ENCODE results near the gene FER1L5. TPM values are rescaled to one million over a fixed set of nuclear protein-coding genes. Genes with fewer than 3 reads are reported as not detected.

The FER1L5 gene
- total and polyA plus RNA-seq, 2 donors (not counting 1 experiment from before 2014, with no cell fraction given), result 0.24 to 0.50 TPM

DNA sequence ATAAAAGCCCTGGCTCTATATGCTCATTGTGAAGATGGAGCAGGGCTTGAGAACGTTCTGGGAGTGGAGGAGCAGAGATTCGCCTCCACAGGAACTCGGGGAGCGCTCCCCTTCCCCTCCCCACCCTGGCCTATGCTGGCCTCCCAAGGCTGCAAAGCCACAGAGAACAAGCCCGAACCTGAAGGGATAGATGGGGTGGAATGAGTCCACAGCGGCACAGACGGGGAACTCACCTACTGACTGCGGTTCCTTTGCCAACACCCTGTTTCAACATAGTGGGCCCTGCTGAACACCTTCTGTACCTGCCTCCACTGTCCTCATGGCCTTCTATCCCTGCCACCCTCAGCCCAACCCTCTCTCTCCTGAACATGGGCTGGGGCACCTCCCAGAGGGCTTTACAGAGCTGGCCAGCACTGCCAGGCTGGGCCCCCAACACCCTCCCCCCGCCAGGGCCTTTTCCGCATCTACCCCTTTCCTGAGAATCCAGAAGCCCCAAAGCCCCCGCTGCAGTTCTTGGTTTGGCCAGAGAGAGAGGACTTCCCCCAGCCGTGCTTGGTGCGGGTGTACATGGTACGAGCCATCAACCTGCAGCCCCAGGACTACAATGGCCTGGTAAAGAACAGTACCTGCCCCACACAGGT lies 55.8 kb downstream of the FER1L5 start:
- no peak overlapping the region for H2AFZ ChIP-seq (ENCODE audit: low read length)
- no peaks in the 10 kb centered on the region for H3K9me3 ChIP-seq (ENCODE audit: control insufficient read depth, insufficient read depth, low read depth, low read length)
- no peak overlapping the region for H3K4me3 ChIP-seq (replicated peaks in 1 of 4; ENCODE audit: control extremely low read depth in 1 of 4, insufficient read depth in 1 of 4, low read depth in 3 of 4, low read length in 4 of 4)
- H3K27ac ChIP-seq (ENCODE audit: insufficient read depth, low read length), result no peak overlapping the region
- no peak for DNase-seq (ENCODE audit: low read depth in 2 of 2)
- no peaks in the 10 kb centered on the region for H4K20me1 ChIP-seq (ENCODE audit: control insufficient read depth, extremely low read depth, insufficient read depth, low read length)
- H3K27me3 ChIP-seq (ENCODE audit: control insufficient read depth, insufficient read depth, low read length), result no peaks in the 10 kb centered on the region
- no peaks in the 10 kb centered on the region for H3K4me1 ChIP-seq (ENCODE audit: control insufficient read depth, extremely low read depth, insufficient read depth, low read length)
- no peaks in the 10 kb centered on the region for H3K79me2 ChIP-seq (ENCODE audit: control insufficient read depth, insufficient read depth, low read length)
- no peak overlapping the region for H3K4me2 ChIP-seq (ENCODE audit: extremely low read depth, insufficient read depth, low read length)
- no peak overlapping the region for H3K9ac ChIP-seq (ENCODE audit: insufficient read depth, low read length)
- no peaks in the 10 kb centered on the region for H3K36me3 ChIP-seq (ENCODE audit: control insufficient read depth, insufficient read depth, low read length)
- TF ChIP-seq EZH2 (IDR thresholded peaks at IDR 0.05; ENCODE audit: low read length, missing control alignments) (no peak), CTCF (conservative IDR thresholded peaks at IDR 0.05 in 1 of 2, IDR thresholded peaks at IDR 0.05 in 1 of 2; ENCODE audit: low read depth in 1 of 2, low read length in 2 of 2) (no peak)

- Histone ChIP-seq H3K79me2 (ENCODE audit: control insufficient read depth, insufficient read depth, low read length) (no peaks in the 10 kb centered on the region), H3K4me1 (ENCODE audit: control insufficient read depth, extremely low read depth, insufficient read depth, low read length) (no peaks in the 10 kb centered on the region), H2AFZ (ENCODE audit: low read length) (no peak overlapping the region), H3K9me3 (ENCODE audit: control insufficient read depth, insufficient read depth, low read depth, low read length) (no peaks in the 10 kb centered on the region), H4K20me1 (ENCODE audit: control insufficient read depth, extremely low read depth, insufficient read depth, low read length) (no peaks in the 10 kb centered on the region), H3K4me2 (ENCODE audit: extremely low read depth, insufficient read depth, low read length) (no peak overlapping the region), H3K9ac (ENCODE audit: insufficient read depth, low read length) (no peak overlapping the region), H3K4me3 (replicated peaks in 1 of 4; ENCODE audit: control extremely low read depth in 1 of 4, insufficient read depth in 1 of 4, low read depth in 3 of 4, low read length in 4 of 4) (no peak overlapping the region), H3K27ac (ENCODE audit: insufficient read depth, low read length) (no peak overlapping the region), H3K27me3 (ENCODE audit: control insufficient read depth, insufficient read depth, low read length) (no peaks in the 10 kb centered on the region), H3K36me3 (ENCODE audit: control insufficient read depth, insufficient read depth, low read length) (no peaks in the 10 kb centered on the region)
- TF ChIP-seq EZH2 (IDR thresholded peaks at IDR 0.05; ENCODE audit: low read length, missing control alignments) (no peak), CTCF (conservative IDR thresholded peaks at IDR 0.05 in 1 of 2, IDR thresholded peaks at IDR 0.05 in 1 of 2; ENCODE audit: low read depth in 1 of 2, low read length in 2 of 2) (no peak)
- DNase-seq (ENCODE audit: low read depth in 2 of 2), result no peak
These were observed 56.5 kb downstream of the FER1L5 start for GRCh38 chr2:96699021-96699420.

GRCh38 chr2:96699621-96700020 lies 57.1 kb downstream of the FER1L5 start:
- Histone ChIP-seq H3K4me2 (ENCODE audit: extremely low read depth, insufficient read depth, low read length) (no peak overlapping the region), H3K79me2 (ENCODE audit: control insufficient read depth, insufficient read depth, low read length) (no peaks in the 10 kb centered on the region)

More at GRCh38 chr2:96699621-96700020, 57.1 kb downstream of the FER1L5 start:
- Histone ChIP-seq H4K20me1 (ENCODE audit: control insufficient read depth, extremely low read depth, insufficient read depth, low read length) (no peaks in the 10 kb centered on the region), H3K9ac (ENCODE audit: insufficient read depth, low read length) (no peak overlapping the region), H3K36me3 (ENCODE audit: control insufficient read depth, insufficient read depth, low read length) (no peaks in the 10 kb centered on the region), H3K27ac (ENCODE audit: insufficient read depth, low read length) (no peak overlapping the region), H3K4me3 (replicated peaks in 1 of 4; ENCODE audit: control extremely low read depth in 1 of 4, insufficient read depth in 1 of 4, low read depth in 3 of 4, low read length in 4 of 4) (no peak overlapping the region), H3K9me3 (ENCODE audit: control insufficient read depth, insufficient read depth, low read depth, low read length) (no peaks in the 10 kb centered on the region), H3K4me1 (ENCODE audit: control insufficient read depth, extremely low read depth, insufficient read depth, low read length) (no peaks in the 10 kb centered on the region), H2AFZ (ENCODE audit: low read length) (no peak overlapping the region), H3K27me3 (ENCODE audit: control insufficient read depth, insufficient read depth, low read length) (no peaks in the 10 kb centered on the region)
- no peak for TF ChIP-seq CTCF (conservative IDR thresholded peaks at IDR 0.05 in 1 of 2, IDR thresholded peaks at IDR 0.05 in 1 of 2; ENCODE audit: low read depth in 1 of 2, low read length in 2 of 2)
- DNase-seq (ENCODE audit: low read depth in 2 of 2), result no peak

Data from fibroblast of lung (primary cell).